ENCODE data around the gene NDUFB8. TPM values are rescaled to one million over a fixed set of nuclear protein-coding genes. Genes with fewer than 3 reads are reported as not detected.

NDUFB8 gene
- total RNA-seq, 1 experiment from 2014 or later = 194 TPM

GRCh38 chr10:100502926-100503494, 26.7 kb downstream of the NDUFB8 start:
- no peak for DNase-seq (ENCODE audit: unreplicated experiment)
- ChIA-PET CTCF (interaction anchor here (0.6 to 0.7 kb wide), 2 partner anchors 19 to 21 kb away, joined by 3 to 6 read pairs; no protein-coding TSS in a partner anchor), POLR2A (no interaction called here)
- no peaks in the 10 kb centered on the region for H3K9me3 Mint-ChIP-seq (ENCODE audit: unreplicated experiment)
- H3K4me1 Mint-ChIP-seq (ENCODE audit: insufficient read depth, unreplicated experiment) = no peaks in the 10 kb centered on the region
- H3K27ac Mint-ChIP-seq (ENCODE audit: low read depth, unreplicated experiment) = peak overlapping the region; percentile 28
- no peak overlapping the region for H3K4me3 Mint-ChIP-seq (ENCODE audit: unreplicated experiment)
- peaks cover 33% of the 10 kb centered on the region for H3K36me3 Mint-ChIP-seq (ENCODE audit: insufficient read depth, unreplicated experiment)
- intact Hi-C loops (cut with micrococcal nuclease) = no loop called here
- no peaks in the 10 kb centered on the region for H3K27me3 Mint-ChIP-seq (ENCODE audit: insufficient read depth, unreplicated experiment)
- no TSS peak for BruUV-seq (replicated peaks)
- no peak for TF ChIP-seq CTCF (IDR thresholded peaks at IDR 0.05; ENCODE audit: unreplicated experiment)

- DNase-seq (ENCODE audit: unreplicated experiment) = no peak
- H3K27ac Mint-ChIP-seq (ENCODE audit: low read depth, unreplicated experiment) = no peak overlapping the region
- CTCF ChIA-PET = interaction anchor here (0.6 to 3.6 kb wide), 3 partner anchors 13 to 425 kb away, joined by 3 to 18 read pairs (median 3); no protein-coding TSS in a partner anchor
- no peak overlapping the region for H3K4me3 Mint-ChIP-seq (ENCODE audit: unreplicated experiment)
- H3K36me3 Mint-ChIP-seq (ENCODE audit: insufficient read depth, unreplicated experiment) = peaks cover 28% of the 10 kb centered on the region
- BruUV-seq (replicated peaks) = no TSS peak
- POLR2A ChIA-PET = interaction anchor here (0.9 kb wide), 1 partner anchor 51 kb away, joined by 3 read pairs; no protein-coding TSS in a partner anchor
- H3K4me1 Mint-ChIP-seq (ENCODE audit: insufficient read depth, unreplicated experiment) = no peaks in the 10 kb centered on the region
- intact Hi-C loops (cut with micrococcal nuclease) = no loop called here
- no peaks in the 10 kb centered on the region for H3K27me3 Mint-ChIP-seq (ENCODE audit: insufficient read depth, unreplicated experiment)
- TF ChIP-seq CTCF (IDR thresholded peaks at IDR 0.05; ENCODE audit: unreplicated experiment) = no peak
- H3K9me3 Mint-ChIP-seq (ENCODE audit: unreplicated experiment) = no peaks in the 10 kb centered on the region
These were observed 28.2 kb downstream of the NDUFB8 start for GRCh38 chr10:100501423-100501822.

GRCh38 chr10:100498059-100498458, 31.6 kb downstream of the NDUFB8 start:
- Mint-ChIP-seq H3K9me3 (ENCODE audit: unreplicated experiment) (no peaks in the 10 kb centered on the region), H3K36me3 (ENCODE audit: insufficient read depth, unreplicated experiment) (peaks cover 25% of the 10 kb centered on the region), H3K4me3 (ENCODE audit: unreplicated experiment) (no peak overlapping the region), H3K4me1 (ENCODE audit: insufficient read depth, unreplicated experiment) (no peaks in the 10 kb centered on the region), H3K27ac (ENCODE audit: low read depth, unreplicated experiment) (no peak overlapping the region), H3K27me3 (ENCODE audit: insufficient read depth, unreplicated experiment) (no peaks in the 10 kb centered on the region)
- TF ChIP-seq CTCF (IDR thresholded peaks at IDR 0.05; ENCODE audit: unreplicated experiment) = no peak
- no TSS peak for BruUV-seq (replicated peaks)
- DNase-seq (ENCODE audit: unreplicated experiment) = no peak
- ChIA-PET POLR2A (no interaction called here), CTCF (interaction anchor here (0.5 to 3.6 kb wide), 5 partner anchors 11 to 22 kb away, joined by 3 to 18 read pairs (median 3); no protein-coding TSS in a partner anchor)
- intact Hi-C loops (cut with micrococcal nuclease) = no loop called here

- ChIA-PET POLR2A (interaction anchor here (0.6 to 1.1 kb wide), 2 partner anchors 15 to 193 kb away, joined by 3 read pairs; no protein-coding TSS in a partner anchor), CTCF (interaction anchor here (1.0 to 3.0 kb wide), 7 partner anchors 9 to 382 kb away, joined by 3 to 14 read pairs (median 3); partner anchors contain the start of gene HIF1AN)
- no peaks in the 10 kb centered on the region for H3K4me1 Mint-ChIP-seq (ENCODE audit: insufficient read depth, unreplicated experiment)
- H3K4me3 Mint-ChIP-seq (ENCODE audit: unreplicated experiment) = no peak overlapping the region
- no peaks in the 10 kb centered on the region for H3K27me3 Mint-ChIP-seq (ENCODE audit: insufficient read depth, unreplicated experiment)
- H3K36me3 Mint-ChIP-seq (ENCODE audit: insufficient read depth, unreplicated experiment) = peaks cover 22% of the 10 kb centered on the region
- no peak overlapping the region for H3K27ac Mint-ChIP-seq (ENCODE audit: low read depth, unreplicated experiment)
- intact Hi-C loops (cut with micrococcal nuclease) = no loop called here
- no peak for DNase-seq (ENCODE audit: unreplicated experiment)
- no peaks in the 10 kb centered on the region for H3K9me3 Mint-ChIP-seq (ENCODE audit: unreplicated experiment)
- TF ChIP-seq CTCF (IDR thresholded peaks at IDR 0.05; ENCODE audit: unreplicated experiment) = no peak
- no TSS peak for BruUV-seq (replicated peaks)
These were observed 33.1 kb downstream of the NDUFB8 start for GRCh38 chr10:100496567-100496966.
